Ascending aorta (tissue), 2 donors: ENCODE data around the gene NOL3. TPM values are rescaled to one million over a fixed set of nuclear protein-coding genes. Genes with fewer than 3 reads are reported as not detected.

Experiments
- DNase-seq, 2 donors: peaks; one replicate each; pipeline ENCODE4 v3.0.0-alpha.2; 2019; ENCODE audit warnings: low spot score in 2 of 2
- H3K27ac ChIP-seq, 2 donors: fragments of 200-600 bp; sonication (generic); one replicate each; pipeline ENCODE4 v1.5.1; 2016 to 2017; ENCODE audit warnings: mild to moderate bottlenecking in 1 of 2
- H3K27me3 ChIP-seq: fragments of 200-600 bp; sonication (generic); one replicate; pipeline ENCODE4 v1.5.1; 2017
- H3K36me3 ChIP-seq, 2 donors: fragments of 200-600 bp; sonication (generic); one replicate each; pipeline ENCODE4 v1.5.1; 2016
- H3K4me1 ChIP-seq, 2 donors: fragments of 200-600 bp; sonication (generic); one replicate each; pipeline ENCODE4 v1.5.1; 2016 to 2017; ENCODE audit warnings: mild to moderate bottlenecking in 1 of 2
- H3K4me3 ChIP-seq, 2 donors: fragments of 200-600 bp; sonication (generic); one replicate each; pipeline ENCODE4 v1.5.1; 2016 to 2017; ENCODE audit warnings: mild to moderate bottlenecking in 1 of 2
- H3K9me3 ChIP-seq, 2 donors: fragments of 200-600 bp; sonication (generic); one replicate each; pipeline ENCODE4 v1.5.1; 2016
- intact Hi-C: fragments of 100-400 bp; cut with DNase I; formaldehyde crosslinking; loops from one replicate; pipeline ENCODE4 v1.15.1; 2023
- total RNA-seq: library from RNA; depleted of rRNA; stranded (reverse); fragments of >200 nt; gene quantifications from one replicate; pipeline ENCODE4 v1.1.0, GENCODE V29; 2016
- TF ChIP-seq, protein P1 (sequence below), 3 experiments: fragments of 200-600 bp in 2 of 3; fragments of 450-650 bp in 1 of 3; sonication (generic) in 2 of 3; IDR thresholded peaks; one replicate each; pipeline ENCODE4 v1.5.1; 2016 to 2019; ENCODE audit warnings: antibody characterized with exemption in 3 of 3, mild to moderate bottlenecking in 1 of 3, moderate library complexity in 1 of 3

NOL3 gene
- total RNA-seq, 1 donor from 2014 or later, result 87.6 TPM

- Histone ChIP-seq H3K4me3 (no peak overlapping the region), H3K36me3 (peaks cover 72 to 93% of the 10 kb centered on the region in 2 donors)
These were observed 28.9 kb upstream of the NOL3 start for GRCh38 chr16:67141391-67141790.

DNA sequence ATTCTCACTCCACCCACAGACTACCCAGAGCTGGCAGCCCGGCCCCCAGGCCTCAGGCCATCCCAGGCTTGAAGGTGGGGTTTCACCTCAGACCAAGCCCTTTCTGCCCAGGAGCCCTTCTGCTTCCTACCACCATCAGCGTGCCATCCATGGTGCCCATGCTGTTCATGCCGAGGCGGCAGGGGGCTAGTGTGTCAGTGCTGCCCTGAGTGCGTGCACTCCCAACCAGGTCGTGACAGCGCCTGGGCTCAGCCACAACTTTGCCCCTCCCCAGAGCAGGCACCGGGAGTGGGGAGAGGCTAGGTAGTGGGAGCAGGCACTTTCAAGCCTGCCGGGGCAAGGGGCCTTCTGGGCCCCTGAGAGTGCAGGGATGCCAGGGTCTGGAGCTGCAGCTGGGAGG lies 28.0 kb upstream of the NOL3 start:
- TF ChIP-seq, protein P1, sequence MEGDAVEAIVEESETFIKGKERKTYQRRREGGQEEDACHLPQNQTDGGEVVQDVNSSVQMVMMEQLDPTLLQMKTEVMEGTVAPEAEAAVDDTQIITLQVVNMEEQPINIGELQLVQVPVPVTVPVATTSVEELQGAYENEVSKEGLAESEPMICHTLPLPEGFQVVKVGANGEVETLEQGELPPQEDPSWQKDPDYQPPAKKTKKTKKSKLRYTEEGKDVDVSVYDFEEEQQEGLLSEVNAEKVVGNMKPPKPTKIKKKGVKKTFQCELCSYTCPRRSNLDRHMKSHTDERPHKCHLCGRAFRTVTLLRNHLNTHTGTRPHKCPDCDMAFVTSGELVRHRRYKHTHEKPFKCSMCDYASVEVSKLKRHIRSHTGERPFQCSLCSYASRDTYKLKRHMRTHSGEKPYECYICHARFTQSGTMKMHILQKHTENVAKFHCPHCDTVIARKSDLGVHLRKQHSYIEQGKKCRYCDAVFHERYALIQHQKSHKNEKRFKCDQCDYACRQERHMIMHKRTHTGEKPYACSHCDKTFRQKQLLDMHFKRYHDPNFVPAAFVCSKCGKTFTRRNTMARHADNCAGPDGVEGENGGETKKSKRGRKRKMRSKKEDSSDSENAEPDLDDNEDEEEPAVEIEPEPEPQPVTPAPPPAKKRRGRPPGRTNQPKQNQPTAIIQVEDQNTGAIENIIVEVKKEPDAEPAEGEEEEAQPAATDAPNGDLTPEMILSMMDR (IDR thresholded peaks at IDR 0.05), result no peak
- Histone ChIP-seq H3K9me3 (no peaks in the 10 kb centered on the region), H3K27me3 (no peaks in the 10 kb centered on the region), H3K4me1 (no peaks in the 10 kb centered on the region), H3K27ac (no peak overlapping the region), H3K36me3 (peaks cover 76 to 93% of the 10 kb centered on the region in 2 donors), H3K4me3 (no peak overlapping the region)
- no peak for DNase-seq
- intact Hi-C loops, result no loop called here

More at GRCh38 chr16:67141391-67141790, 28.9 kb upstream of the NOL3 start:
- Histone ChIP-seq H3K27ac (no peak overlapping the region), H3K27me3 (no peaks in the 10 kb centered on the region), H3K4me1 (no peaks in the 10 kb centered on the region), H3K9me3 (no peaks in the 10 kb centered on the region)
- no peak for DNase-seq
- intact Hi-C loops, result no loop called here
- TF ChIP-seq, protein P1 (IDR thresholded peaks at IDR 0.05), result no peak

DNA sequence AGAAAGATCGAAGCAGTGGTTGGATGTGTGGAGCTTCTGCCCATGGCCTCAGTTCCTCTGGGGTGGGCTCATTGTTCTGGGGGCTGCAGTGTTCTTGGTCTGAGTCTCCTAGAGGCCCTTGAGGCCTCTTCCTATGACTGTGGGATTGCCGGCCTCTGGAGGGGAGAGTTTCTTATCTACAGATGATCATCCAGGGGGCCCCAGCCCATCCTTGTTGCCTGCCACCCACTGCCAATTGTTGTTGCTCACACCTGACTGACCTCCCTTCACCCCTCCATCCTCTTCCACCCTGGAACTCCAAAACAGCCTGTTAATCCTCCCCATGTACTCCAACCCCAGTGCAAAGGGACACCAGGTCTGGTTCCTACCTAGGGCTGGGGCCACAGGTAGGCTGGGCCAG lies 25.4 kb upstream of the NOL3 start:
- DNase-seq, result no peak
- Histone ChIP-seq H3K27ac (no peak overlapping the region), H3K9me3 (no peaks in the 10 kb centered on the region), H3K4me3 (no peak overlapping the region), H3K36me3 (peaks cover 55 to 77% of the 10 kb centered on the region in 2 donors), H3K27me3 (no peaks in the 10 kb centered on the region), H3K4me1 (peaks cover 1 to 2% of the 10 kb centered on the region in 2 donors)
- intact Hi-C loops, result no loop called here
- TF ChIP-seq, protein P1 (IDR thresholded peaks at IDR 0.05), result no peak

GRCh38 chr16:67145746-67146145 lies 24.6 kb upstream of the NOL3 start:
- no peaks in the 10 kb centered on the region for H3K27me3 ChIP-seq
- intact Hi-C loops, result no loop called here
- H3K27ac ChIP-seq, result no peak overlapping the region
- no peak overlapping the region for H3K4me3 ChIP-seq
- peaks cover 47 to 69% of the 10 kb centered on the region in 2 donors for H3K36me3 ChIP-seq
- TF ChIP-seq, protein P1 (IDR thresholded peaks at IDR 0.05), result no peak
- no peak for DNase-seq
- peaks cover 3 to 6% of the 10 kb centered on the region in 2 donors for H3K4me1 ChIP-seq
- H3K9me3 ChIP-seq, result no peaks in the 10 kb centered on the region

DNA sequence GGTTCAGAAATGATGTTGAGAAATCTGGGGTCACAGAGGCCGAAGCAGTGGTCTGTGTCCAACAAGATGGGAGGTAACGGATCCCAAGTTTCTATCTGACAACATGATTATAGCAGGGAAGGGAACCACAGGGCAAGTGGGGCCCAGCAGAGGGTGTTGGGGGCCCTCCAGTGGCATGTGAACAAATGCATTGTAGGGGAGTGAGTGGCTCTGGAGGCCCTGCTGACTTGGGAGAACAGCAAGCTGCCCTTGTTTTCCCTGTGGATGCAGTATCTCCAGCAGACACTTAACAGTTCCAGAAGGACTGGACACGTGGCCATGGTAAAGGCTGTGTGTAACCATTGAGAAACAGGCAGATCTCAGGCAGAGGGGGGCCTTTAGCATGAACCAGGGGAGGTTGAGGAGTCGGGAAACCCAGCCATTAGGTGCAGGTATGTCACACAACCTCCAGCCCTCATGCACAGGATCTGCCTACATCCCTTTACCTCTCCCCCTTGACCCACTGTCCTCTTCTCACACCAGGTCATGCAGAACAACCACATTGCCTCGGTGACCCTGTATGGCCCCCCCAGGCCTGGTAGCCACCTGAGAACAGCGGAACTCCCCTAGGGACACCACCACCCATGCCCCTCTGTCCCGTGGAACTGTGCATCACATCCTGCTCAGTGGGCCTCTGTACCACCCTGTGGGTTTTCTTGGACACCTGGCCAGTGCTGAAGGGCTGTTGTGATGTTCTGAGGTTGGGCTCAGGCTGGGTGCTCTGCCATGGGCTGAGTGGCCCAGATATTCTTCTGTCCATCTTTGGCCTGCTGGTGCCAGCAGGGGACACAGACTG lies 23.6 kb upstream of the NOL3 start:
- peaks cover 6 to 8% of the 10 kb centered on the region in 2 donors for H3K4me1 ChIP-seq
- H3K9me3 ChIP-seq, result no peaks in the 10 kb centered on the region
- TF ChIP-seq, protein P1 (IDR thresholded peaks at IDR 0.05), result no peak
- no peaks in the 10 kb centered on the region for H3K27me3 ChIP-seq
- H3K4me3 ChIP-seq, result no peak overlapping the region
- peaks cover 37 to 59% of the 10 kb centered on the region in 2 donors for H3K36me3 ChIP-seq
- DNase-seq, result no peak
- H3K27ac ChIP-seq, result no peak overlapping the region
- intact Hi-C loops, result no loop called here
